Nephron (organoid): ENCODE results near the gene ATF3.

Experiments used
- H3K27ac Mint-ChIP-seq, 3 experiments: 2 replicates each; pipeline ENCODE4 v1.8.0; 2020; ENCODE audit warnings: mixed read lengths in 3 of 3, mild to moderate bottlenecking in 2 of 3, moderate library complexity in 1 of 3
- H3K27me3 Mint-ChIP-seq: 2 replicates; pipeline ENCODE4 v1.8.0; 2021; ENCODE audit warnings: low read depth, mild to moderate bottlenecking, moderate library complexity, mixed read lengths
- H3K36me3 Mint-ChIP-seq: 2 replicates; pipeline ENCODE4 v1.8.0; 2020; ENCODE audit warnings: low read depth, mixed read lengths
- H3K4me1 Mint-ChIP-seq: 2 replicates; pipeline ENCODE4 v1.8.0; 2020; ENCODE audit warnings: mixed read lengths
- H3K4me3 Mint-ChIP-seq, 3 experiments: 2 replicates each; pipeline ENCODE4 v1.8.0; 2020; ENCODE audit warnings: mild to moderate bottlenecking in 3 of 3, mixed read lengths in 3 of 3, moderate library complexity in 2 of 3
- H3K9me3 Mint-ChIP-seq: 2 replicates; pipeline ENCODE4 v1.8.0; 2020; ENCODE audit warnings: mixed read lengths
- TF ChIP-seq, protein P1 (sequence below), 3 experiments: fragments of 200-600 bp; sonication (generic); IDR thresholded peaks; one replicate each; pipeline ENCODE4 v1.5.0; 2021; ENCODE audit warnings: antibody characterized with exemption in 3 of 3; ENCODE audit not compliant: unreplicated experiment in 3 of 3

ATF3 gene

GRCh38 chr1:212608392-212608958 is at the start of gene ATF3:
ATF3 (plus strand) TSS chr1:212608761; CDS start chr1:212615022, 6,261 bp downstream.
- peaks cover 75% of the 10 kb centered on the region for H3K27me3 Mint-ChIP-seq
- no peaks in the 10 kb centered on the region for H3K36me3 Mint-ChIP-seq
- TF ChIP-seq, protein P1, sequence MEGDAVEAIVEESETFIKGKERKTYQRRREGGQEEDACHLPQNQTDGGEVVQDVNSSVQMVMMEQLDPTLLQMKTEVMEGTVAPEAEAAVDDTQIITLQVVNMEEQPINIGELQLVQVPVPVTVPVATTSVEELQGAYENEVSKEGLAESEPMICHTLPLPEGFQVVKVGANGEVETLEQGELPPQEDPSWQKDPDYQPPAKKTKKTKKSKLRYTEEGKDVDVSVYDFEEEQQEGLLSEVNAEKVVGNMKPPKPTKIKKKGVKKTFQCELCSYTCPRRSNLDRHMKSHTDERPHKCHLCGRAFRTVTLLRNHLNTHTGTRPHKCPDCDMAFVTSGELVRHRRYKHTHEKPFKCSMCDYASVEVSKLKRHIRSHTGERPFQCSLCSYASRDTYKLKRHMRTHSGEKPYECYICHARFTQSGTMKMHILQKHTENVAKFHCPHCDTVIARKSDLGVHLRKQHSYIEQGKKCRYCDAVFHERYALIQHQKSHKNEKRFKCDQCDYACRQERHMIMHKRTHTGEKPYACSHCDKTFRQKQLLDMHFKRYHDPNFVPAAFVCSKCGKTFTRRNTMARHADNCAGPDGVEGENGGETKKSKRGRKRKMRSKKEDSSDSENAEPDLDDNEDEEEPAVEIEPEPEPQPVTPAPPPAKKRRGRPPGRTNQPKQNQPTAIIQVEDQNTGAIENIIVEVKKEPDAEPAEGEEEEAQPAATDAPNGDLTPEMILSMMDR (IDR thresholded peaks at IDR 0.05; ENCODE audit: unreplicated experiment in 3 of 3) = no peak
- H3K9me3 Mint-ChIP-seq = no peaks in the 10 kb centered on the region
- H3K4me1 Mint-ChIP-seq = peaks cover 42% of the 10 kb centered on the region
- H3K4me3 Mint-ChIP-seq = peak within 1 kb of the TSS; percentile 81 to 94 (median 93)
- peak within 1 kb of the TSS; percentile 21 to 90 (median 78) for H3K27ac Mint-ChIP-seq

- peak overlapping the region; percentile 85 to 88 (median 86) for H3K4me3 Mint-ChIP-seq
- H3K27ac Mint-ChIP-seq = peak overlapping the region; percentile 74 to 95 (median 89)
- TF ChIP-seq, protein P1 (IDR thresholded peaks at IDR 0.05; ENCODE audit: unreplicated experiment in 3 of 3) = no peak
- no peaks in the 10 kb centered on the region for H3K9me3 Mint-ChIP-seq
- peaks cover 7% of the 10 kb centered on the region for H3K27me3 Mint-ChIP-seq
- H3K36me3 Mint-ChIP-seq = no peaks in the 10 kb centered on the region
- peaks cover 12% of the 10 kb centered on the region for H3K4me1 Mint-ChIP-seq
These were observed 48.6 kb upstream of the ATF3 start for GRCh38 chr1:212559929-212560328.

DNA sequence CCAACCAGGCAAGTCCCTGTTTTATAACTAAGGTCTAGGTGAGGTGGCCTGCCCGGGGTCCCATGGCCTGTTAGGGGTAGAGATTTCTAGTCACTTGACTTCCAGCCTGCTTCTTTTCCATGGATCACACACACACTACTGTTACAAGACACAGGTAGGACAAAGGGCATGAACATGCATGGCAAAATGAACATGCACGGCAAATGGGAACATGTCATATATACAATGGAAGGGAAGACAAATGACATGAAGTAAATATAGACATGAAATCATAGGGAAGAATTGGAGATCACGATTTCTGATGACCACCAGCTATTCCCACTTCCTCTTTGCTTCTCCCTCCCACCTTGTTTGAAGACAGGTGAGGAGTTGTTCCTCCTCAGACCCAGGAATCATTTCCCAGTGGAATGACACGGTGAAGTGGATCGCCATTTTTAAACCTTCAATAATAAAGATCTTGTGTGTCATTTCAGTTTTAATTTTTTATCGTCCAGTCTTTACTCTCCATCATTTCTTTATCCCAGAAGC is 47.6 kb upstream of the ATF3 start:
- peak overlapping the region in 2 of 3 experiments; percentile 22 to 63 for H3K4me3 Mint-ChIP-seq
- H3K27me3 Mint-ChIP-seq = peaks cover 12% of the 10 kb centered on the region
- H3K36me3 Mint-ChIP-seq = no peaks in the 10 kb centered on the region
- peaks cover 15% of the 10 kb centered on the region for H3K4me1 Mint-ChIP-seq
- peak overlapping the region in 2 of 3 experiments; percentile 54 to 95 for H3K27ac Mint-ChIP-seq
- TF ChIP-seq, protein P1 (IDR thresholded peaks at IDR 0.05; ENCODE audit: unreplicated experiment in 3 of 3) = no peak
- H3K9me3 Mint-ChIP-seq = no peaks in the 10 kb centered on the region

- Mint-ChIP-seq H3K36me3 (no peaks in the 10 kb centered on the region), H3K4me1 (peaks cover 20% of the 10 kb centered on the region), H3K4me3 (peak overlapping the region in 2 of 3 experiments; percentile 6 to 39), H3K27ac (peak overlapping the region in 2 of 3 experiments; percentile 54 to 95), H3K27me3 (peaks cover 12% of the 10 kb centered on the region), H3K9me3 (no peaks in the 10 kb centered on the region)
- TF ChIP-seq, protein P1 (IDR thresholded peaks at IDR 0.05; ENCODE audit: unreplicated experiment in 3 of 3) = no peak
These were observed 47.0 kb upstream of the ATF3 start for GRCh38 chr1:212561501-212561931.

- no peaks in the 10 kb centered on the region for H3K36me3 Mint-ChIP-seq
- TF ChIP-seq, protein P1 (IDR thresholded peaks at IDR 0.05; ENCODE audit: unreplicated experiment in 3 of 3) = no peak
- H3K4me1 Mint-ChIP-seq = peaks cover 31% of the 10 kb centered on the region
- H3K9me3 Mint-ChIP-seq = no peaks in the 10 kb centered on the region
- peak overlapping the region in 1 of 3 experiments; percentile 18 for H3K27ac Mint-ChIP-seq
- H3K27me3 Mint-ChIP-seq = peaks cover 8% of the 10 kb centered on the region
- no peak overlapping the region for H3K4me3 Mint-ChIP-seq
These were observed 45.8 kb upstream of the ATF3 start for GRCh38 chr1:212562771-212563170.

GRCh38 chr1:212565079-212565478 is 43.5 kb upstream of the ATF3 start:
- Mint-ChIP-seq H3K4me1 (peaks cover 22% of the 10 kb centered on the region), H3K9me3 (no peaks in the 10 kb centered on the region), H3K4me3 (peak overlapping the region; percentile 1 to 52 (median 41)), H3K27ac (no peak overlapping the region), H3K36me3 (no peaks in the 10 kb centered on the region), H3K27me3 (peaks cover 4% of the 10 kb centered on the region)
- TF ChIP-seq, protein P1 (IDR thresholded peaks at IDR 0.05; ENCODE audit: unreplicated experiment in 3 of 3) = no peak
